ENCODE measurements around the gene CAMKMT. TPM values are rescaled to one million over a fixed set of nuclear protein-coding genes. Genes with fewer than 3 reads are reported as not detected.

CAMKMT gene
- total and polyA plus RNA-seq, 9 of the 15 experiments (the other 6 are each of a cell fraction or from before 2014, with no cell fraction given), result 1.6 to 15.3 (median 7.4) TPM

DNA sequence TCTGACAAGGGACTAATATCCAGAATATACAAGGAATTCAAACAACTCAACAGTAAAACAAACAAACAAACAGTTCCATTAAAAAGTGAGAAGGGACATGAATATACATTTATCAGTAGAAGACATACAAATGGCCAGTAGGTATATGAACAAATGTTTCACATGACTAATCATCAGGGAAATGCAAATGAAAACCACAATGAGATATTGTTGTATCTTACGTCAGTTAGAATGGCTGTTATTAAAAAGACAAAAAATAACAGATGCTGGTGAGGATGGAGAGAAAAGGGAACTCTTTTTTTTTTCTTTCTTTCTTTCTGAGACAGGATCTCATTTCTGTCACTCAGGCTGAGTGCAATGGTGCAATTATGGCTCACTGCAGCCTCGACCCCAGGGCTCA lies 175.5 kb downstream of the CAMKMT start:
- POLR2A ChIA-PET, result no interaction called here
- 38% methylated on average over 2 of the region's 2 CpGs for WGBS (ENCODE audit: insufficient coverage, low coverage, missing lambda C conversion rate)
- ATAC-seq, result no peak
- BruUV-seq (replicated peaks), result no TSS peak
- no peaks in the 10 kb centered on the region for H4K20me1 ChIP-seq (replicated peaks; ENCODE audit: control insufficient read depth, insufficient read depth, low read length)
- no peak overlapping the region for H3K4me2 ChIP-seq (ENCODE audit: insufficient read depth, low read length)
- H3K9me3 ChIP-seq (replicated peaks; ENCODE audit: control insufficient read depth, insufficient read depth, low read depth, low read length), result no peaks in the 10 kb centered on the region
- in situ Hi-C loops (cut with MboI), result no loop called here
- no peak for TF ChIP-seq PHB (CRISPR knock-in tag; IDR thresholded peaks at IDR 0.05)
- TF ChIP-seq ZKSCAN1 (IDR thresholded peaks at IDR 0.05; ENCODE audit: low read depth, low read length), result no peak
- TF ChIP-seq, protein P1, sequence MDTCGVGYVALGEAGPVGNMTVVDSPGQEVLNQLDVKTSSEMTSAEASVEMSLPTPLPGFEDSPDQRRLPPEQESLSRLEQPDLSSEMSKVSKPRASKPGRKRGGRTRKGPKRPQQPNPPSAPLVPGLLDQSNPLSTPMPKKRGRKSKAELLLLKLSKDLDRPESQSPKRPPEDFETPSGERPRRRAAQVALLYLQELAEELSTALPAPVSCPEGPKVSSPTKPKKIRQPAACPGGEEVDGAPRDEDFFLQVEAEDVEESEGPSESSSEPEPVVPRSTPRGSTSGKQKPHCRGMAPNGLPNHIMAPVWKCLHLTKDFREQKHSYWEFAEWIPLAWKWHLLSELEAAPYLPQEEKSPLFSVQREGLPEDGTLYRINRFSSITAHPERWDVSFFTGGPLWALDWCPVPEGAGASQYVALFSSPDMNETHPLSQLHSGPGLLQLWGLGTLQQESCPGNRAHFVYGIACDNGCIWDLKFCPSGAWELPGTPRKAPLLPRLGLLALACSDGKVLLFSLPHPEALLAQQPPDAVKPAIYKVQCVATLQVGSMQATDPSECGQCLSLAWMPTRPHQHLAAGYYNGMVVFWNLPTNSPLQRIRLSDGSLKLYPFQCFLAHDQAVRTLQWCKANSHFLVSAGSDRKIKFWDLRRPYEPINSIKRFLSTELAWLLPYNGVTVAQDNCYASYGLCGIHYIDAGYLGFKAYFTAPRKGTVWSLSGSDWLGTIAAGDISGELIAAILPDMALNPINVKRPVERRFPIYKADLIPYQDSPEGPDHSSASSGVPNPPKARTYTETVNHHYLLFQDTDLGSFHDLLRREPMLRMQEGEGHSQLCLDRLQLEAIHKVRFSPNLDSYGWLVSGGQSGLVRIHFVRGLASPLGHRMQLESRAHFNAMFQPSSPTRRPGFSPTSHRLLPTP (IDR thresholded peaks at IDR 0.05; ENCODE audit: borderline replicate concordance, extremely low read depth, insufficient read length), result no peak
- TF ChIP-seq CBFA2T3 (IDR thresholded peaks at IDR 0.05), result no peak
- TF ChIP-seq, protein P2, sequence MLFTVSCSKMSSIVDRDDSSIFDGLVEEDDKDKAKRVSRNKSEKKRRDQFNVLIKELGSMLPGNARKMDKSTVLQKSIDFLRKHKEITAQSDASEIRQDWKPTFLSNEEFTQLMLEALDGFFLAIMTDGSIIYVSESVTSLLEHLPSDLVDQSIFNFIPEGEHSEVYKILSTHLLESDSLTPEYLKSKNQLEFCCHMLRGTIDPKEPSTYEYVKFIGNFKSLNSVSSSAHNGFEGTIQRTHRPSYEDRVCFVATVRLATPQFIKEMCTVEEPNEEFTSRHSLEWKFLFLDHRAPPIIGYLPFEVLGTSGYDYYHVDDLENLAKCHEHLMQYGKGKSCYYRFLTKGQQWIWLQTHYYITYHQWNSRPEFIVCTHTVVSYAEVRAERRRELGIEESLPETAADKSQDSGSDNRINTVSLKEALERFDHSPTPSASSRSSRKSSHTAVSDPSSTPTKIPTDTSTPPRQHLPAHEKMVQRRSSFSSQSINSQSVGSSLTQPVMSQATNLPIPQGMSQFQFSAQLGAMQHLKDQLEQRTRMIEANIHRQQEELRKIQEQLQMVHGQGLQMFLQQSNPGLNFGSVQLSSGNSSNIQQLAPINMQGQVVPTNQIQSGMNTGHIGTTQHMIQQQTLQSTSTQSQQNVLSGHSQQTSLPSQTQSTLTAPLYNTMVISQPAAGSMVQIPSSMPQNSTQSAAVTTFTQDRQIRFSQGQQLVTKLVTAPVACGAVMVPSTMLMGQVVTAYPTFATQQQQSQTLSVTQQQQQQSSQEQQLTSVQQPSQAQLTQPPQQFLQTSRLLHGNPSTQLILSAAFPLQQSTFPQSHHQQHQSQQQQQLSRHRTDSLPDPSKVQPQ (CRISPR knock-in tag; IDR thresholded peaks at IDR 0.05; ENCODE audit: borderline replicate concordance), result no peak
- H3K27me3 ChIP-seq (ENCODE audit: control insufficient read depth in 2 of 2, insufficient read depth in 2 of 2, low read length in 2 of 2), result no peaks in the 10 kb centered on the region
- no peaks in the 10 kb centered on the region for H3K36me3 ChIP-seq (ENCODE audit: control insufficient read depth, insufficient read depth, low read length)
- DNase-seq (ENCODE audit: extremely low read depth in 1 of 4, low spot score in 3 of 4), result no peak
- no peak overlapping the region for H3K27ac ChIP-seq (ENCODE audit: extremely low read depth, low read depth, low read length)
- H3K9me1 ChIP-seq (ENCODE audit: control insufficient read depth, insufficient read depth, low read length), result no peaks in the 10 kb centered on the region
- no peak overlapping the region for H3K9ac ChIP-seq (ENCODE audit: insufficient read depth in 1 of 2, low read depth in 2 of 2, low read length in 2 of 2)
- intact Hi-C loops (cut with micrococcal nuclease), result no loop called here
- no peak overlapping the region for H2AFZ ChIP-seq (ENCODE audit: low read depth, low read length)
- H3K4me1 ChIP-seq (replicated peaks in 1 of 2; ENCODE audit: control insufficient read depth in 2 of 2, insufficient read depth in 2 of 2, low read length in 2 of 2), result peaks cover 4 to 6% of the 10 kb centered on the region in 2 experiments; a peak in 4 of 5 replicates
- FAIRE-seq, result no peak
- H3K79me2 ChIP-seq (ENCODE audit: control insufficient read depth, insufficient read depth, low read length), result no peaks in the 10 kb centered on the region
- CTCF ChIA-PET (ENCODE audit: low intra/inter-chr PET ratio), result no interaction called here
- H3K4me3 ChIP-seq, result no peak overlapping the region
